Left lung (tissue), 10 donors: ENCODE results near the gene TACC3. TPM values are rescaled to one million over a fixed set of nuclear protein-coding genes. Genes with fewer than 3 reads are reported as not detected.
A peak's percentile ranks its signal among the peaks of the same experiment; 100 is the strongest.

Experiments used
- ATAC-seq: fragments of 200-7000 bp; cut with Tn5 transposase; one replicate; pipeline ENCODE4 v1.9.1; 2020; ENCODE audit warnings: moderate library complexity
- DNase-seq, 4 donors: peaks; one replicate each; pipeline ENCODE4 v3.0.0-alpha.2; 2013 to 2020
- H3K27ac ChIP-seq, 2 donors: fragments of 200-600 bp; sonication (generic) in 1 of 2; one replicate each; pipeline versions ENCODE4 v1.5.0 to v1.8.0; 2020 to 2021
- H3K27me3 ChIP-seq, 2 donors: fragments of 200-600 bp; sonication (generic) in 1 of 2; one replicate each; pipeline versions ENCODE4 v1.5.0 to v1.8.0; 2020 to 2021
- H3K36me3 ChIP-seq, 2 donors: fragments of 200-600 bp; sonication (generic) in 1 of 2; one replicate each; pipeline versions ENCODE4 v1.5.0 to v1.8.0; 2020 to 2021
- H3K4me1 ChIP-seq, 2 donors: fragments of 200-600 bp; one replicate each; pipeline ENCODE4 v1.8.0; 2021
- H3K4me3 ChIP-seq, 2 donors: fragments of 200-600 bp; sonication (generic) in 1 of 2; one replicate each; pipeline versions ENCODE4 v1.5.0 to v1.8.0; 2020 to 2021; ENCODE audit warnings: mild to moderate bottlenecking in 1 of 2
- H3K9me3 ChIP-seq, 2 donors: fragments of 200-600 bp; sonication (generic) in 1 of 2; one replicate each; pipeline versions ENCODE4 v1.5.0 to v1.8.0; 2020 to 2021
- CTCF ChIP-seq, 2 donors: fragments of 200-600 bp; sonication (generic) in 1 of 2; IDR thresholded peaks; one replicate each; pipeline versions ENCODE4 v1.5.0 to v1.8.0; 2021; ENCODE audit warnings: antibody characterized with exemption in 2 of 2
- intact Hi-C, 2 donors: fragments of 100-400 bp; cut with DNase I; formaldehyde crosslinking; loops; one replicate each; pipeline versions ENCODE4 v1.11.2 to v1.14.2; 2022
- polyA plus RNA-seq, 6 donors: library from polyadenylated mRNA; unstranded; fragments of 120-200 nt; gene quantifications; one replicate each; pipeline ENCODE4 v1.2.1, GENCODE V29; 2013; ENCODE audit not compliant: insufficient read length in 6 of 6
- total RNA-seq, 2 donors: library from RNA; stranded (reverse); fragmentation: NEBNext Ultra II Directional; extraction: Animal tissue kit (Norgen Biotek cat#: 25700); gene quantifications; one replicate each; pipeline ENCODE4 v1.2.1, GENCODE V29; 2021
- donor health status: DM: no; HTN: yes; CAD: no.
- donor health status: DM: no; HTN: no; CAD: no.

Gene TACC3
- total and polyA plus RNA-seq, 8 donors = 20.3 to 76.2 (median 44.7) TPM

GRCh38 chr4:1711571-1712215, 9.6 kb upstream of the TACC3 start:
- Histone ChIP-seq H3K4me1 (peaks cover 12 to 63% of the 10 kb centered on the region in 2 donors), H3K4me3 (peak overlapping the region; percentile 83 to 89), H3K9me3 (no peaks in the 10 kb centered on the region), H3K27me3 (no peaks in the 10 kb centered on the region), H3K36me3 (peaks cover 0 to 20% of the 10 kb centered on the region in 2 donors), H3K27ac (peak overlapping the region; percentile 99)
- intact Hi-C loops = no loop called here
- peak in 3 of 4 donors; percentile 39 to 83 (median 44) for DNase-seq
- peak; percentile 46 for ATAC-seq
- no peak for TF ChIP-seq CTCF (IDR thresholded peaks at IDR 0.05)

- H3K4me3 ChIP-seq = peak within 1 kb of the TSS; percentile 83 to 89
- no peaks in the 10 kb centered on the region for H3K27me3 ChIP-seq
- intact Hi-C loops = no loop called here
- peaks cover 0 to 26% of the 10 kb centered on the region in 2 donors for H3K36me3 ChIP-seq
- DNase-seq = peak; percentile 89 to 99 (median 96)
- H3K27ac ChIP-seq = peak within 1 kb of the TSS; percentile 99
- peaks cover 12 to 63% of the 10 kb centered on the region in 2 donors for H3K4me1 ChIP-seq
- peak; percentile 94 for ATAC-seq
- no peaks in the 10 kb centered on the region for H3K9me3 ChIP-seq
- no peak for TF ChIP-seq CTCF (IDR thresholded peaks at IDR 0.05)
These were observed 8.9 kb upstream of the TACC3 start, which contains the start of gene SLBP for GRCh38 chr4:1712216-1713002. TSS of gene SLBP (minus strand) at chr4:1712319. CDS start at chr4:1712188, 131 bp downstream.

GRCh38 chr4:1713003-1713851, 8.1 kb upstream of the TACC3 start:
- intact Hi-C loops = no loop called here
- ATAC-seq = peak; percentile 1

GRCh38 chr4:1714303-1715001, 6.9 kb upstream of the TACC3 start:
- Histone ChIP-seq H3K9me3 (no peaks in the 10 kb centered on the region), H3K36me3 (peaks cover 0 to 41% of the 10 kb centered on the region in 2 donors), H3K27me3 (no peaks in the 10 kb centered on the region), H3K4me3 (peak overlapping the region in 1 of 2 donors; percentile 89), H3K4me1 (peaks cover 13 to 65% of the 10 kb centered on the region in 2 donors), H3K27ac (peak overlapping the region in 1 of 2 donors; percentile 99)
- ATAC-seq (no peak), DNase-seq (no peak)
- no peak for TF ChIP-seq CTCF (IDR thresholded peaks at IDR 0.05)
- intact Hi-C loops = no loop called here

More at GRCh38 chr4:1713003-1713851, 8.1 kb upstream of the TACC3 start:
- no peak for DNase-seq
- Histone ChIP-seq H3K4me1 (peaks cover 10 to 63% of the 10 kb centered on the region in 2 donors), H3K36me3 (peaks cover 0 to 35% of the 10 kb centered on the region in 2 donors), H3K27ac (peak overlapping the region; percentile 99), H3K27me3 (no peaks in the 10 kb centered on the region), H3K4me3 (peak overlapping the region; percentile 83 to 89), H3K9me3 (no peaks in the 10 kb centered on the region)
- TF ChIP-seq CTCF (IDR thresholded peaks at IDR 0.05) = no peak
